ENCODE measurements around the gene HMBS. TPM values are rescaled to one million over a fixed set of nuclear protein-coding genes. Genes with fewer than 3 reads are reported as not detected.

The HMBS gene
- total RNA-seq, 1 experiment from 2014 or later = 61.6 TPM

DNA sequence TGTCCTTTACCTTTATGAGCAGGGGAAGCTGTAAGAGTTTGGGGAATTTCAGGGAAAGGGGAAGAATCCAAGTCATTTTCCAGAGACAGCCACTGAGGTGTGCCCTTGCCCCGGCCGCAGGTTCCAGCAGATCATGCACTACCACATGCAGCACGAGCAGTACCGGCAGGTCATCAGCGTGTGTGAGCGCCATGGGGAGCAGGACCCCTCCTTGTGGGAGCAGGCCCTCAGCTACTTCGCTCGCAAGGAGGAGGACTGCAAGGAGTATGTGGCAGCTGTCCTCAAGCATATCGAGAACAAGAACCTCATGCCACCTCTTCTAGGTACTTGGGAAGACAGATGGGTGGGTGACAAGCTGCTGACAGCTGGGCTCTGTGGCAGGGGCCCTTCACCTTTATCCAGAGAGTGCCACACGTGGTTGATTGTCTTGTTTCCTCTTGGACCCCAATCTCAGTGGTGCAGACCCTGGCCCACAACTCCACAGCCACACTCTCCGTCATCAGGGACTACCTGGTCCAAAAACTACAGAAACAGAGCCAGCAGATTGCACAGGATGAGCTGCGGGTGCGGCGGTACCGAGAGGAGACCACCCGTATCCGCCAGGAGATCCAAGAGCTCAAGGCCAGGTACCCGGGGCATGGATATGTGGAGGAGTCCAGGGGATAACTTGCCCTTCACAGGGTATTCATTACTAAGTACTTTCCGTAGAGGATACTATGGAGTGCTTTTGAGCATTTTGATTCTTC lies 5.8 kb upstream of the HMBS start:
- Histone ChIP-seq H3K4me1 (ENCODE audit: control insufficient read depth, insufficient read depth, low read length) (no peaks in the 10 kb centered on the region), H3K9me3 (ENCODE audit: control insufficient read depth, insufficient read depth, low read depth, low read length) (no peaks in the 10 kb centered on the region), H3K4me3 (ENCODE audit: low read depth in 2 of 2, low read length in 2 of 2) (no peak overlapping the region), H3K36me3 (ENCODE audit: control insufficient read depth, insufficient read depth, low read length) (no peaks in the 10 kb centered on the region; the same call in 1 of the 2 replicates), H3K27ac (ENCODE audit: low read length) (no peak overlapping the region), H3K27me3 (ENCODE audit: control insufficient read depth, insufficient read depth, low read length) (no peaks in the 10 kb centered on the region)
- BruUV-seq (replicated peaks) = no TSS peak
- ATAC-seq (no peak), DNase-seq (ENCODE audit: low read depth, low spot score) (no peak)
- CTCF ChIA-PET = no interaction called here
- intact Hi-C loops (cut with micrococcal nuclease; ENCODE audit: unreplicated experiment) (no loop called here), in situ Hi-C loops (cut with HindIII; ENCODE audit: low pct_unique_long_range_greater_than_20kb, low sequenced_read_pairs) (no loop called here)
- POLR2A ChIA-PET = no interaction called here
- TF ChIP-seq TCF7L2 (IDR thresholded peaks at IDR 0.05; ENCODE audit: low read depth, low read length) = no peak
- TF ChIP-seq, protein P1, sequence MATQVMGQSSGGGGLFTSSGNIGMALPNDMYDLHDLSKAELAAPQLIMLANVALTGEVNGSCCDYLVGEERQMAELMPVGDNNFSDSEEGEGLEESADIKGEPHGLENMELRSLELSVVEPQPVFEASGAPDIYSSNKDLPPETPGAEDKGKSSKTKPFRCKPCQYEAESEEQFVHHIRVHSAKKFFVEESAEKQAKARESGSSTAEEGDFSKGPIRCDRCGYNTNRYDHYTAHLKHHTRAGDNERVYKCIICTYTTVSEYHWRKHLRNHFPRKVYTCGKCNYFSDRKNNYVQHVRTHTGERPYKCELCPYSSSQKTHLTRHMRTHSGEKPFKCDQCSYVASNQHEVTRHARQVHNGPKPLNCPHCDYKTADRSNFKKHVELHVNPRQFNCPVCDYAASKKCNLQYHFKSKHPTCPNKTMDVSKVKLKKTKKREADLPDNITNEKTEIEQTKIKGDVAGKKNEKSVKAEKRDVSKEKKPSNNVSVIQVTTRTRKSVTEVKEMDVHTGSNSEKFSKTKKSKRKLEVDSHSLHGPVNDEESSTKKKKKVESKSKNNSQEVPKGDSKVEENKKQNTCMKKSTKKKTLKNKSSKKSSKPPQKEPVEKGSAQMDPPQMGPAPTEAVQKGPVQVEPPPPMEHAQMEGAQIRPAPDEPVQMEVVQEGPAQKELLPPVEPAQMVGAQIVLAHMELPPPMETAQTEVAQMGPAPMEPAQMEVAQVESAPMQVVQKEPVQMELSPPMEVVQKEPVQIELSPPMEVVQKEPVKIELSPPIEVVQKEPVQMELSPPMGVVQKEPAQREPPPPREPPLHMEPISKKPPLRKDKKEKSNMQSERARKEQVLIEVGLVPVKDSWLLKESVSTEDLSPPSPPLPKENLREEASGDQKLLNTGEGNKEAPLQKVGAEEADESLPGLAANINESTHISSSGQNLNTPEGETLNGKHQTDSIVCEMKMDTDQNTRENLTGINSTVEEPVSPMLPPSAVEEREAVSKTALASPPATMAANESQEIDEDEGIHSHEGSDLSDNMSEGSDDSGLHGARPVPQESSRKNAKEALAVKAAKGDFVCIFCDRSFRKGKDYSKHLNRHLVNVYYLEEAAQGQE (IDR thresholded peaks at IDR 0.05; ENCODE audit: insufficient read depth in 1 of 2, low read depth in 2 of 2, low read length in 1 of 2) = no peak
- TF ChIP-seq, protein P2, sequence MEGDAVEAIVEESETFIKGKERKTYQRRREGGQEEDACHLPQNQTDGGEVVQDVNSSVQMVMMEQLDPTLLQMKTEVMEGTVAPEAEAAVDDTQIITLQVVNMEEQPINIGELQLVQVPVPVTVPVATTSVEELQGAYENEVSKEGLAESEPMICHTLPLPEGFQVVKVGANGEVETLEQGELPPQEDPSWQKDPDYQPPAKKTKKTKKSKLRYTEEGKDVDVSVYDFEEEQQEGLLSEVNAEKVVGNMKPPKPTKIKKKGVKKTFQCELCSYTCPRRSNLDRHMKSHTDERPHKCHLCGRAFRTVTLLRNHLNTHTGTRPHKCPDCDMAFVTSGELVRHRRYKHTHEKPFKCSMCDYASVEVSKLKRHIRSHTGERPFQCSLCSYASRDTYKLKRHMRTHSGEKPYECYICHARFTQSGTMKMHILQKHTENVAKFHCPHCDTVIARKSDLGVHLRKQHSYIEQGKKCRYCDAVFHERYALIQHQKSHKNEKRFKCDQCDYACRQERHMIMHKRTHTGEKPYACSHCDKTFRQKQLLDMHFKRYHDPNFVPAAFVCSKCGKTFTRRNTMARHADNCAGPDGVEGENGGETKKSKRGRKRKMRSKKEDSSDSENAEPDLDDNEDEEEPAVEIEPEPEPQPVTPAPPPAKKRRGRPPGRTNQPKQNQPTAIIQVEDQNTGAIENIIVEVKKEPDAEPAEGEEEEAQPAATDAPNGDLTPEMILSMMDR (IDR thresholded peaks at IDR 0.05) = no peak
- no peak for TF ChIP-seq SIN3A (IDR thresholded peaks at IDR 0.05; ENCODE audit: borderline replicate concordance, insufficient read depth, low read depth, low read length)
- no peak for TF ChIP-seq POLR2AphosphoS5 (IDR thresholded peaks at IDR 0.05; ENCODE audit: low read depth, low read length)

DNA sequence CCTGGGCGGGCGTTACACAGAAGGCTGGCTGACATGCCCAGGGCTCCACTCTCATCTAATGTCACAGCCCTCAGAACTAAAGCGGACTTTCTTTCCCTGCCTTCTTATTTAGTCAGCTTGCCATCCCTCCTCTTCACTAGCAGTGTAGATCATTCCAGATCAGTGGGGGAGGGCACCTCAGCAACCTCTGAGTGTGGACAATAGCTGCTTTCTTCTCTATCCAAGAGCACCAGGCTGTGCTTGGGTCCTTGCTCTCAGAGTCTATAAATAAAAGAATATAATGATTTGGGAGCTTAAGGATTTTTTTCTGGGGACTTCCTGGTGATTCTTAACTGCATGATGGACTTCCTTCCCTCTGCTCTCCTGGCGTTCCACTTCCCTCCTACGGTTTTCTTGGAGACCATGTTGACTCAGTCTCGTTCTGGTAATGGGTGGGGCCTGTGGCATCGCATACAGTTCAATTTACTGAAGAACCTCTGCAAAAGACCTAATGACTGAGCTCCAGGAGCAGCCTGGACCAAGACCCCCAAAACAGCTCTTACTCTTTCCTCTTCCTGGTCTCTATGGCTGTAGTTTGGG lies 2.9 kb upstream of the HMBS start:
- H3K36me3 ChIP-seq (ENCODE audit: control insufficient read depth, insufficient read depth, low read length) = no peaks in the 10 kb centered on the region; the same call in 1 of the 2 replicates
- H3K4me1 ChIP-seq (ENCODE audit: control insufficient read depth, insufficient read depth, low read length) = peaks cover 10% of the 10 kb centered on the region
- intact Hi-C loops (cut with micrococcal nuclease; ENCODE audit: unreplicated experiment) = no loop called here
- no TSS peak for BruUV-seq (replicated peaks)
- POLR2A ChIA-PET = no interaction called here
- DNase-seq (ENCODE audit: low read depth, low spot score) = no peak
- CTCF ChIA-PET = no interaction called here
- H3K27me3 ChIP-seq (ENCODE audit: control insufficient read depth, insufficient read depth, low read length) = no peaks in the 10 kb centered on the region
- no peaks in the 10 kb centered on the region for H3K9me3 ChIP-seq (ENCODE audit: control insufficient read depth, insufficient read depth, low read depth, low read length)
- in situ Hi-C loops (cut with HindIII; ENCODE audit: low pct_unique_long_range_greater_than_20kb, low sequenced_read_pairs) = no loop called here
- no peak overlapping the region for H3K4me3 ChIP-seq (ENCODE audit: low read depth in 2 of 2, low read length in 2 of 2)
- ATAC-seq = no peak
- TF ChIP-seq, protein P2 (IDR thresholded peaks at IDR 0.05) = no peak
- TF ChIP-seq, protein P1 (IDR thresholded peaks at IDR 0.05; ENCODE audit: insufficient read depth in 1 of 2, low read depth in 2 of 2, low read length in 1 of 2) = no peak
- no peak for TF ChIP-seq POLR2AphosphoS5 (IDR thresholded peaks at IDR 0.05; ENCODE audit: low read depth, low read length)
- no peak overlapping the region for H3K27ac ChIP-seq (ENCODE audit: low read length)
